HepG2 (cell line): ENCODE results near the gene CDK9. TPM values are rescaled to one million over a fixed set of nuclear protein-coding genes. Genes with fewer than 3 reads are reported as not detected.

Source experiments
- AGO2 ChIP-seq: fragments of 200-400 bp; formaldehyde crosslinking; optimal IDR thresholded peaks from 2 replicates; pipeline ENCODE3; 2017; ENCODE audit warnings: mild to moderate bottlenecking, low read depth, low read length, moderate library complexity
- ELF1 ChIP-seq: sonication (generic); formaldehyde crosslinking; IDR thresholded peaks from 2 replicates; pipeline ENCODE4 v1.4.0; 2020; ENCODE audit warnings: missing genetic modification reagents
- GMEB1 ChIP-seq: sonication (generic); formaldehyde crosslinking; IDR thresholded peaks from 2 replicates; pipeline ENCODE4 v1.5.1; 2020; ENCODE audit warnings: missing genetic modification reagents, mild to moderate bottlenecking, borderline replicate concordance
- IRF2 ChIP-seq: IDR thresholded peaks from 2 replicates; pipeline ENCODE4 v1.6.1; 2018; ENCODE audit warnings: missing genetic modification reagents, missing compliant biosample characterization
- ISX ChIP-seq: sonication (generic); formaldehyde crosslinking; conservative IDR thresholded peaks from 2 replicates; pipeline ENCODE4 v1.5.0; 2020; ENCODE audit warnings: missing genetic modification reagents
- KAT8 ChIP-seq: IDR thresholded peaks from 2 replicates; pipeline ENCODE4 v1.6.1; 2016; ENCODE audit warnings: missing genetic modification reagents, missing compliant biosample characterization
- KDM5A ChIP-seq: fragments of 200-600 bp; sonication (generic); IDR thresholded peaks from 2 replicates; pipeline ENCODE4 v1.7.0; 2018; ENCODE audit warnings: antibody characterized with exemption, mild to moderate bottlenecking, low read length, borderline replicate concordance
- MAX ChIP-seq: IDR thresholded peaks from 2 replicates; pipeline ENCODE4 v1.6.1; 2012; ENCODE audit warnings: inconsistent platforms
- NCOA5 ChIP-seq: sonication (generic); formaldehyde crosslinking; IDR thresholded peaks from 2 replicates; pipeline ENCODE4 v1.4.0; 2020; ENCODE audit warnings: missing genetic modification reagents
- PHF21A ChIP-seq: sonication (generic); formaldehyde crosslinking; IDR thresholded peaks from 2 replicates; pipeline ENCODE4 v1.5.0; 2020; ENCODE audit warnings: mild to moderate bottlenecking, missing genetic modification reagents
- POGK ChIP-seq: sonication (generic); formaldehyde crosslinking; conservative IDR thresholded peaks from 2 replicates; pipeline ENCODE4 v1.8.0; 2022; ENCODE audit warnings: mild to moderate bottlenecking, moderate library complexity, missing genetic modification reagents
- SRF ChIP-seq: IDR thresholded peaks from 2 replicates; pipeline ENCODE4 v1.6.1; 2011; ENCODE audit warnings: mild to moderate bottlenecking, low read depth, low read length, moderate library complexity
- ZBTB7A ChIP-seq: sonication (generic); formaldehyde crosslinking; IDR thresholded peaks from 2 replicates; pipeline ENCODE4 v1.8.0; 2022; ENCODE audit warnings: mild to moderate bottlenecking, missing genetic modification reagents
- ZNF12 ChIP-seq: sonication (generic); formaldehyde crosslinking; IDR thresholded peaks from 2 replicates; pipeline ENCODE4 v1.5.0; 2020; ENCODE audit warnings: missing genetic modification reagents
- ZNF24 ChIP-seq: fragments of 450-650 bp; IDR thresholded peaks from 2 replicates; pipeline ENCODE4 v1.6.1; 2017; ENCODE audit warnings: antibody characterized with exemption, mild to moderate bottlenecking
- ZNF317 ChIP-seq: sonication (generic); formaldehyde crosslinking; IDR thresholded peaks from 2 replicates; pipeline ENCODE4 v1.5.0; 2020; ENCODE audit warnings: mild to moderate bottlenecking, missing genetic modification reagents
- ZNF343 ChIP-seq: sonication (generic); formaldehyde crosslinking; IDR thresholded peaks from 2 replicates; pipeline ENCODE4 v1.4.0; 2020; ENCODE audit warnings: mild to moderate bottlenecking, missing genetic modification reagents
- ZNF350 ChIP-seq: sonication (generic); formaldehyde crosslinking; IDR thresholded peaks from 2 replicates; pipeline ENCODE4 v1.4.0; 2020; ENCODE audit warnings: mild to moderate bottlenecking, low read depth, missing genetic modification reagents, borderline replicate concordance
- ZNF550 ChIP-seq: sonication (generic); formaldehyde crosslinking; IDR thresholded peaks from 2 replicates; pipeline ENCODE4 v1.4.0; 2020; ENCODE audit warnings: mild to moderate bottlenecking, missing genetic modification reagents, borderline replicate concordance
- ZNF598 ChIP-seq: sonication (generic); formaldehyde crosslinking; IDR thresholded peaks from 2 replicates; pipeline ENCODE4 v1.5.1; 2020; ENCODE audit warnings: mild to moderate bottlenecking, missing genetic modification reagents, borderline replicate concordance
- ZNF605 ChIP-seq: sonication (generic); formaldehyde crosslinking; IDR thresholded peaks from 2 replicates; pipeline ENCODE4 v1.8.0; 2022; ENCODE audit warnings: mild to moderate bottlenecking, missing genetic modification reagents
- ZNF839 ChIP-seq: sonication (generic); formaldehyde crosslinking; IDR thresholded peaks from 2 replicates; pipeline ENCODE4 v1.4.0; 2020; ENCODE audit warnings: missing genetic modification reagents, mild to moderate bottlenecking, borderline replicate concordance
- polyA plus RNA-seq, 8 experiments: library from polyadenylated mRNA; depleted of rRNA in 3 of 8; stranded (reverse) in 7 of 8; unstranded in 1 of 8; fragments of >200 nt; fragmentation: Illumina TruSeq in 4 of 8; extraction: Trizol in 4 of 8; gene quantifications; 2 replicates each; pipeline versions ENCODE4 v1.2.1 to v1.2.3, GENCODE V29; 2011 to 2016; ENCODE audit warnings: low read depth in 4 of 8, missing spikeins in 1 of 8, mixed read lengths in 1 of 8; ENCODE audit not compliant: insufficient read depth in 1 of 8
- total RNA-seq, 5 experiments: library from RNA; depleted of rRNA; stranded (reverse); fragments of >200 nt; fragmentation: Illumina TruSeq; extraction: Trizol; gene quantifications; 2 replicates each; pipeline ENCODE4 v1.2.3, GENCODE V29; 2016; ENCODE audit warnings: low read depth in 1 of 5
- TF ChIP-seq, protein P1 (sequence below): sonication (generic); formaldehyde crosslinking; IDR thresholded peaks from 2 replicates; pipeline ENCODE4 v1.4.0; 2020; ENCODE audit warnings: missing genetic modification reagents; ENCODE audit errors: not compliant biosample characterization
- TF ChIP-seq, protein P2 (sequence below): sonication (generic); formaldehyde crosslinking; IDR thresholded peaks from 2 replicates; pipeline ENCODE4 v1.8.1; 2022; ENCODE audit warnings: mild to moderate bottlenecking, missing genetic modification reagents

CDK9 gene
- total and polyA plus RNA-seq, 2 of the 13 experiments (the other 11 are each of a cell fraction or from before 2014, with no cell fraction given), result 16.8 to 21.5 TPM

GRCh38 chr9:127785933-127786772 is at the start of gene CDK9 (continued):
- TF ChIP-seq KDM5A (peak; percentile 60; the same call in 1 of the 2 replicates), SRF (no peak), ZNF605 (CRISPR knock-in tag) (peak; percentile 79), MAX (peak; percentile 27), GMEB1 (0 out of 2 replicates have a peak, but pooled peaks have one; percentile 34), NCOA5 (CRISPR knock-in tag) (no peak), ISX (peak; percentile 75; the same call in 1 of the 2 replicates), ELF1 (CRISPR knock-in tag) (peak; percentile 75; the same call in 1 of the 2 replicates), ZNF350 (CRISPR knock-in tag) (peak; percentile 73), ZNF343 (CRISPR knock-in tag) (no peak), ZNF598 (CRISPR knock-in tag) (peak; percentile 61; the same call in 1 of the 2 replicates), KAT8 (0 out of 2 replicates have a peak, but pooled peaks have one; percentile 38), ZNF550 (CRISPR knock-in tag) (no peak), POGK (CRISPR knock-in tag) (0 out of 2 replicates have a peak, but pooled peaks have one; percentile 42), ZNF839 (CRISPR knock-in tag) (0 out of 2 replicates have a peak, but pooled peaks have one; percentile 63), ZBTB7A (CRISPR knock-in tag) (no peak), IRF2 (CRISPR knock-in tag) (0 out of 2 replicates have a peak, but pooled peaks have one; percentile 14), ZNF12 (CRISPR knock-in tag) (0 out of 2 replicates have a peak, but pooled peaks have one; percentile 7), ZNF24 (no peak), PHF21A (peak; percentile 47; the same call in 1 of the 2 replicates), ZNF317 (no peak), AGO2 (peak; percentile 51)
- TF ChIP-seq, protein P1, sequence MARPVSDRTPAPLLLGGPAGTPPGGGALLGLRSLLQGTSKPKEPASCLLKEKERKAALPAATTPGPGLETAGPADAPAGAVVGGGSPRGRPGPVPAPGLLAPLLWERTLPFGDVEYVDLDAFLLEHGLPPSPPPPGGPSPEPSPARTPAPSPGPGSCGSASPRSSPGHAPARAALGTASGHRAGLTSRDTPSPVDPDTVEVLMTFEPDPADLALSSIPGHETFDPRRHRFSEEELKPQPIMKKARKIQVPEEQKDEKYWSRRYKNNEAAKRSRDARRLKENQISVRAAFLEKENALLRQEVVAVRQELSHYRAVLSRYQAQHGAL (CRISPR knock-in tag), result peak; percentile 27
- TF ChIP-seq, protein P2, sequence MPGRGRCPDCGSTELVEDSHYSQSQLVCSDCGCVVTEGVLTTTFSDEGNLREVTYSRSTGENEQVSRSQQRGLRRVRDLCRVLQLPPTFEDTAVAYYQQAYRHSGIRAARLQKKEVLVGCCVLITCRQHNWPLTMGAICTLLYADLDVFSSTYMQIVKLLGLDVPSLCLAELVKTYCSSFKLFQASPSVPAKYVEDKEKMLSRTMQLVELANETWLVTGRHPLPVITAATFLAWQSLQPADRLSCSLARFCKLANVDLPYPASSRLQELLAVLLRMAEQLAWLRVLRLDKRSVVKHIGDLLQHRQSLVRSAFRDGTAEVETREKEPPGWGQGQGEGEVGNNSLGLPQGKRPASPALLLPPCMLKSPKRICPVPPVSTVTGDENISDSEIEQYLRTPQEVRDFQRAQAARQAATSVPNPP (CRISPR knock-in tag), result 0 out of 2 replicates have a peak, but pooled peaks have one; percentile 29
